AG09319 (cell line): Measurements from ENCODE around the gene ABCA9.

Source experiments
- DNase-seq: peaks from one replicate; pipeline ENCODE4 v3.0.0-alpha.2; 2010; ENCODE audit warnings: low read depth; ENCODE audit errors: extremely low read depth
- TF ChIP-seq, protein P1 (sequence below): IDR thresholded peaks from 2 replicates; pipeline ENCODE4 v1.5.1; 2011; ENCODE audit warnings: low read depth, mild to moderate bottlenecking, inconsistent platforms, low read length, moderate library complexity

ABCA9 gene

DNA sequence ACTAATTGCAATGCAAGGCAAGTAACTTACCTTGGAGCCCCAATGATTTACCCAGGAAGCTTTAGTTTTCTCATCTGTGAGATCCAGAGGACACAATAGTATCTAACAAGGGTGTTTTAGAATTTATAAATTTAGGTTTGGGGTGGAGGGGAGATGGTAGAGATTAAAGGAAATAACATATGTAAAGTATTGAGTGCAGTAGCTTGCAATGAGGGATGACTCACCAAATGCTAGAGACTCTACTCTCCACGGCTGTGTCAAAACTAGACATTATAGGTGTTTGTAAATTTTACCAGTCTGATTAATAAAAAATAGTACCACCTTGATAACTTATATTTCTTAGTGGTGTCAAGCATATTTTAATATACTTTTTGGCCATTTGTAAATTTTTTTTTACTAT, 3.7 kb upstream of the ABCA9 start:
- DNase-seq, result no peak

GRCh38 chr17:69064001-69064400, 3.3 kb upstream of the ABCA9 start:
- DNase-seq, result no peak
- TF ChIP-seq, protein P1, sequence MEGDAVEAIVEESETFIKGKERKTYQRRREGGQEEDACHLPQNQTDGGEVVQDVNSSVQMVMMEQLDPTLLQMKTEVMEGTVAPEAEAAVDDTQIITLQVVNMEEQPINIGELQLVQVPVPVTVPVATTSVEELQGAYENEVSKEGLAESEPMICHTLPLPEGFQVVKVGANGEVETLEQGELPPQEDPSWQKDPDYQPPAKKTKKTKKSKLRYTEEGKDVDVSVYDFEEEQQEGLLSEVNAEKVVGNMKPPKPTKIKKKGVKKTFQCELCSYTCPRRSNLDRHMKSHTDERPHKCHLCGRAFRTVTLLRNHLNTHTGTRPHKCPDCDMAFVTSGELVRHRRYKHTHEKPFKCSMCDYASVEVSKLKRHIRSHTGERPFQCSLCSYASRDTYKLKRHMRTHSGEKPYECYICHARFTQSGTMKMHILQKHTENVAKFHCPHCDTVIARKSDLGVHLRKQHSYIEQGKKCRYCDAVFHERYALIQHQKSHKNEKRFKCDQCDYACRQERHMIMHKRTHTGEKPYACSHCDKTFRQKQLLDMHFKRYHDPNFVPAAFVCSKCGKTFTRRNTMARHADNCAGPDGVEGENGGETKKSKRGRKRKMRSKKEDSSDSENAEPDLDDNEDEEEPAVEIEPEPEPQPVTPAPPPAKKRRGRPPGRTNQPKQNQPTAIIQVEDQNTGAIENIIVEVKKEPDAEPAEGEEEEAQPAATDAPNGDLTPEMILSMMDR, result no peak

More for the DNA sequence above, 3.7 kb upstream of the ABCA9 start:
- TF ChIP-seq, protein P1, result no peak

DNA sequence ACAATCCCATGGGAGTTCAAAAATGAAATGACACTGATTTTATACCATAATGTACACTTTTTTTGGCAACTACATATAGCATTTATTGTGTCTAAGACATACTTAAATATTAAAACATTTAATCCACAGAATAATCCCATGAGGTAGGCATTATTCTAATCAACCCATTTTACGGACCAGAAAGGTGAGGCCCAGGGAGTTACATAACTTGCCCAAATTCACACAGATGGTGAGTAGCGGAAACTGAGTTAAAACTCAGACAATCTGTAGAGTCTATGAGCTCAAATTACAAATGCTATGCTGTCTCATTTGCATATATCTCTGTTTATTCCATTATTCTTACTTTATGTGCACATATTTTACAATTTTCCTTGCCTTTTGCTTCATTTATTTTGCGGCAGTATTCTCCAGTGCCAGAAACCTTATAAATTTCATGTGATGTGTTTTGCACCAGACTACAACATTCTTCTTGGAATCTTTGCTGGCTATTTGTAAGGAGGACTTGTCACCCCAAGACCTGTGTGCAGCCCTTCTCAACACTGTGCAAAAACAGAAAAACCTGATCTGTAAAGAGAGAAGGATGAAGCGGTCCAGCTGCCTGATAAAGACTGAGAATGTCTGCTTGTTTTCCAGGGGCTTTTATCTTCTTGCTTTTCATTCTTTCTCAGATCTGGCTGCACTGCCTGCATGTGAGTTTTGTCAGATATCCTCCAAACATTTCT, 2.3 kb upstream of the ABCA9 start:
- no peak for DNase-seq
- TF ChIP-seq, protein P1, result no peak

DNA sequence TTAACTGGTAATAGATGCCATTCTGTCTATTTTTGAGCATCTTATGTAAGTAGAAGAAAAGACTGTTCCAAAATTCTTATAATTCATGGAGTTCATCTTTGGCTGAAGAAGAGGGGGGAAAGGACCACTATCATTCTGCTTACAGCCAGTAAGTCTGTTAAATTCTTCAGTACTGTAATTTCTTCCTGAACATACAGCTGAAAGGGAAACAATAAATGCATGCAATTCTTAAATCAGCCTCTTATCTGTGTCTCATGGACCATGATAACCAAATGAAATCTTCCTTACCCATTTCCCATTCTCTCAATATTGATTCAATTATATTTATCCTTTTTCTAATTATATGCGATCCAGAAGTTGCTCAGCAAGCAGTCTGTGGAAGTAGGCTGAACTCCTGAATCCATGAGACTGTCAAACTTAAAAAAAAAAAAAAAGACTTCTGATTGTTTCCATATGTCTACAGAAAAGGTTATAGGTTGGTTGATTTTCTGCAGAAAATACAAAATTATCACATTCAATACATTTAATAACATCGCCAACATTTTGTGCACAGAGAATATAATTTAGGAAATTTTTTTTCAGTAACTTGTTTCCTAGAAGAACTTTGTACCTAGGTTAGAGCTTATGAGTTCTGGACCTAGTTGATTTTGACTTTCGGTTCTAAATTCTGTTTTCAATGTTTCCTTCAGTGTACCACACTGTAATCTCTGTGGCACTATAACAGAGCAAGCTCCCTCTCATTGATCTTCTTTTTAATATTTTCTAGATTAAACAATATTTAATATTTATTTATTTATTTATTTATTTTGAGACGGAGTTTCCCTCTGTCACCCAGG, 1.2 kb upstream of the ABCA9 start:
- TF ChIP-seq, protein P1, result no peak
- DNase-seq, result no peak

- DNase-seq, result no peak
- TF ChIP-seq, protein P1, result no peak
Observed at GRCh38 chr17:69059458-69060175, 1.1 kb downstream of the ABCA9 start.

DNA sequence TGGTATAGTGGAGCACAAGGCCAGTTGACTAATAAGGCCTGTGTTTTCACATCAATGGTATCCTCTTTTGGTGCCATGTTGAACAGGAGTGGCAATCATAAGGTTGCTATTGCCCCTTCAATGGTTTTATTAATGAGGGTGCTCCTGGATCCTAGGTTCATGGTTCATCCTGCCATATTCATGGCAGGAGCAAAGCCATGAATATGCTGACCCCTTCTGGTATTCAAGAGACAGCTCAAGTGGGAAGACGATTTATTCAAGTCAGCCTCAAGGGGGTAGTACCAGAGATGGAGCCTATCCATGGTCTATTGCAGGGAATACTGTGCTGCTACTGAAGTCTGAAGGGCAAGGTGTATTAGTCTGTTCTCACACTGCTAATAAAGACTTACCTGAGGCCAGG, 2.6 kb downstream of the ABCA9 start:
- TF ChIP-seq, protein P1, result no peak
- DNase-seq, result no peak

GRCh38 chr17:69057280-69057679, 3.4 kb downstream of the ABCA9 start:
- no peak for DNase-seq
- TF ChIP-seq, protein P1, result no peak
